ENCODE data around the gene TBC1D22B.

TBC1D22B gene

DNA sequence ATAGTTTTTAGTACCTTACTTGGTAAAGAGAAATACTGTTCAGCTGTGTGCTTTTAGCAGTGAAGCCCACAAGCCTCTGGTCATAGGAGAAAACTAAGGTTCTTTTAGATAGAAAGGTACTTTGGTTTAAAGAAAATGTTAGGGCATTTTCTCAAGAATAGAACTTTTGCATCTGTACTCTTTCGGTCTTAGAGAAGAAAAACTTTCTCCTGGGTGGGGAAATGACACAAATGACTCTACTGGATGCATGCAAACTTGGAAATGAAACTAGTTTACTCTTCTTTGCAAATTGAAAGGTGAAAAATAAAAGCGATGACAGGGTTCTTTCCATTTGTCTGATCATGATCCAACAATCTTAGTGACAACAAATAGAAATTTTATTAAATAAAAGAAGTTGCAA, 2.5 kb downstream of the TBC1D22B start:
- no peak for TF ChIP-seq EZH2phosphoT487 (IDR thresholded peaks at IDR 0.05; ENCODE audit: borderline replicate concordance)
- TF ChIP-seq, protein P1, sequence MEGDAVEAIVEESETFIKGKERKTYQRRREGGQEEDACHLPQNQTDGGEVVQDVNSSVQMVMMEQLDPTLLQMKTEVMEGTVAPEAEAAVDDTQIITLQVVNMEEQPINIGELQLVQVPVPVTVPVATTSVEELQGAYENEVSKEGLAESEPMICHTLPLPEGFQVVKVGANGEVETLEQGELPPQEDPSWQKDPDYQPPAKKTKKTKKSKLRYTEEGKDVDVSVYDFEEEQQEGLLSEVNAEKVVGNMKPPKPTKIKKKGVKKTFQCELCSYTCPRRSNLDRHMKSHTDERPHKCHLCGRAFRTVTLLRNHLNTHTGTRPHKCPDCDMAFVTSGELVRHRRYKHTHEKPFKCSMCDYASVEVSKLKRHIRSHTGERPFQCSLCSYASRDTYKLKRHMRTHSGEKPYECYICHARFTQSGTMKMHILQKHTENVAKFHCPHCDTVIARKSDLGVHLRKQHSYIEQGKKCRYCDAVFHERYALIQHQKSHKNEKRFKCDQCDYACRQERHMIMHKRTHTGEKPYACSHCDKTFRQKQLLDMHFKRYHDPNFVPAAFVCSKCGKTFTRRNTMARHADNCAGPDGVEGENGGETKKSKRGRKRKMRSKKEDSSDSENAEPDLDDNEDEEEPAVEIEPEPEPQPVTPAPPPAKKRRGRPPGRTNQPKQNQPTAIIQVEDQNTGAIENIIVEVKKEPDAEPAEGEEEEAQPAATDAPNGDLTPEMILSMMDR (conservative IDR thresholded peaks at IDR 0.05; ENCODE audit: low read length) = no peak
- H3K4me1 ChIP-seq (ENCODE audit: insufficient read depth, low read length, poor library complexity, severe bottlenecking) = peaks cover 75% of the 10 kb centered on the region
- peaks cover 13% of the 10 kb centered on the region; the same call in 1 of the 2 replicates for H3F3A ChIP-seq (ENCODE audit: low read depth)
- no peaks in the 10 kb centered on the region for H3K27me3 ChIP-seq (ENCODE audit: insufficient read depth, low read length, poor library complexity, severe bottlenecking)
- no peaks in the 10 kb centered on the region for H3K9me3 ChIP-seq (ENCODE audit: insufficient read depth, low read depth, low read length)
- H3K36me3 ChIP-seq (ENCODE audit: insufficient read depth, low read length) = no peaks in the 10 kb centered on the region
- peak overlapping the region; percentile 91 for H3K4me2 ChIP-seq (ENCODE audit: low read depth, low read length, poor library complexity, severe bottlenecking)
- peak overlapping the region; percentile 86 for H3K4me3 ChIP-seq (ENCODE audit: low read length, poor library complexity, severe bottlenecking)
- no peaks in the 10 kb centered on the region for H3K9me2 ChIP-seq (replicated peaks; ENCODE audit: low read depth, low read length)
- H3K9ac ChIP-seq (ENCODE audit: low read depth, low read length, poor library complexity, severe bottlenecking) = peak overlapping the region; percentile 90
- no peaks in the 10 kb centered on the region for H4K20me1 ChIP-seq (ENCODE audit: insufficient read depth, low read length, poor library complexity, severe bottlenecking)
- peaks cover 94% of the 10 kb centered on the region for H3K79me2 ChIP-seq (ENCODE audit: insufficient read depth, low read length)
- no peak overlapping the region for H2AFZ ChIP-seq (ENCODE audit: low read length)

DNA sequence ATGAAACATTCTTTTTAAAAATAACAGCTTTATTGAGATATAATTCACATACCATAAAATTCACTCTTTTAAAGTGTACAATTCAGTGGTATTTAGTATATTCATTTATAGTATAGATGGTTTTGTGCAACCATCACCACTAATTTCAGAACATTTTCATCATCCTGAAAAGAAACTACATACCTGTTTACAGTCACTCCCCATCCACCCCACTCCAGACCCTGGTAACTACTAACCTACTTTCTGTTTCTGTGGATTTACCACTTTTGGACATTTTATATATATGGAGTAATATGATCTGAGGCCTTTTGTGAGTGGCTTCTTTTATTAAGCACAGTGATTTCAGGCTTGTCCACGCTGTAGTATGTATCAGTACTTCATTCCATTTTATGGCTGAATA, 2.9 kb downstream of the TBC1D22B start:
- H3K27me3 ChIP-seq (ENCODE audit: insufficient read depth, low read length, poor library complexity, severe bottlenecking) = no peaks in the 10 kb centered on the region
- no peaks in the 10 kb centered on the region for H3K36me3 ChIP-seq (ENCODE audit: insufficient read depth, low read length)
- no peaks in the 10 kb centered on the region for H4K20me1 ChIP-seq (ENCODE audit: insufficient read depth, low read length, poor library complexity, severe bottlenecking)
- H2AFZ ChIP-seq (ENCODE audit: low read length) = no peak overlapping the region
- H3F3A ChIP-seq (ENCODE audit: low read depth) = peaks cover 13% of the 10 kb centered on the region; the same call in 1 of the 2 replicates
- peak overlapping the region; percentile 91 for H3K4me2 ChIP-seq (ENCODE audit: low read depth, low read length, poor library complexity, severe bottlenecking)
- H3K9me2 ChIP-seq (replicated peaks; ENCODE audit: low read depth, low read length) = no peaks in the 10 kb centered on the region
- peaks cover 94% of the 10 kb centered on the region for H3K79me2 ChIP-seq (ENCODE audit: insufficient read depth, low read length)
- H3K4me3 ChIP-seq (ENCODE audit: low read length, poor library complexity, severe bottlenecking) = peak overlapping the region; percentile 86
- peaks cover 75% of the 10 kb centered on the region for H3K4me1 ChIP-seq (ENCODE audit: insufficient read depth, low read length, poor library complexity, severe bottlenecking)
- H3K9ac ChIP-seq (ENCODE audit: low read depth, low read length, poor library complexity, severe bottlenecking) = peak overlapping the region; percentile 90
- no peak for TF ChIP-seq EZH2phosphoT487 (IDR thresholded peaks at IDR 0.05; ENCODE audit: borderline replicate concordance)
- TF ChIP-seq, protein P1 (conservative IDR thresholded peaks at IDR 0.05; ENCODE audit: low read length) = no peak
- no peaks in the 10 kb centered on the region for H3K9me3 ChIP-seq (ENCODE audit: insufficient read depth, low read depth, low read length)

DNA sequence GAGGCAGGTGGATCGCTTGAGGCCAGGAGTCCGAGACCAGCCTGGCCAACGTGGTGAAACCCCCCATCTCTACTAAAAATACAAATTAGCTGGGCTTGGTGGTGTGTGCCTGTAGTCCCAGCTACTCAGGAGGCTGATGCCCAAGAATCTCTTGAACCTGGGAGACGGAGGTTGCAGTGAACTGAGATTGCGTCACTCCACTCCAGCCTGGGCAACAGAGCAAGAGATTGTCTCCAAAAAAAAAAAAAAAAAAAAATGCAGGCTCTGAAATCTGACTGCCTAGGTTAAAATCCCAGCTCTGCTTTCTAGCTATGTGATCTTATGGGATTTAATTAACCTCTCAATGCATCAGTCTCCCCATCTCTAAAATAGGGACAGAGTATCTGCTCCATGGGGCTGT, 3.6 kb downstream of the TBC1D22B start:
- no peaks in the 10 kb centered on the region for H3K9me3 ChIP-seq (ENCODE audit: insufficient read depth, low read depth, low read length)
- no peaks in the 10 kb centered on the region for H4K20me1 ChIP-seq (ENCODE audit: insufficient read depth, low read length, poor library complexity, severe bottlenecking)
- H2AFZ ChIP-seq (ENCODE audit: low read length) = no peak overlapping the region
- H3K9ac ChIP-seq (ENCODE audit: low read depth, low read length, poor library complexity, severe bottlenecking) = peak overlapping the region; percentile 90
- H3K4me1 ChIP-seq (ENCODE audit: insufficient read depth, low read length, poor library complexity, severe bottlenecking) = peaks cover 71% of the 10 kb centered on the region
- no peaks in the 10 kb centered on the region for H3K27me3 ChIP-seq (ENCODE audit: insufficient read depth, low read length, poor library complexity, severe bottlenecking)
- no peaks in the 10 kb centered on the region for H3K36me3 ChIP-seq (ENCODE audit: insufficient read depth, low read length)
- peak overlapping the region; percentile 86 for H3K4me3 ChIP-seq (ENCODE audit: low read length, poor library complexity, severe bottlenecking)
- TF ChIP-seq, protein P1 (conservative IDR thresholded peaks at IDR 0.05; ENCODE audit: low read length) = no peak
- TF ChIP-seq EZH2phosphoT487 (IDR thresholded peaks at IDR 0.05; ENCODE audit: borderline replicate concordance) = no peak
- H3K4me2 ChIP-seq (ENCODE audit: low read depth, low read length, poor library complexity, severe bottlenecking) = peak overlapping the region; percentile 91
- H3K9me2 ChIP-seq (replicated peaks; ENCODE audit: low read depth, low read length) = no peaks in the 10 kb centered on the region
- peaks cover 94% of the 10 kb centered on the region for H3K79me2 ChIP-seq (ENCODE audit: insufficient read depth, low read length)
- peaks cover 13% of the 10 kb centered on the region; the same call in 1 of the 2 replicates for H3F3A ChIP-seq (ENCODE audit: low read depth)

All from Loucy (cell line).